Activated CD8-positive, alpha-beta T cell treated with anti-CD3 and anti-CD28 coated beads for 36 hours (primary cell): ENCODE data around the gene KCNMA1. TPM values are rescaled to one million over a fixed set of nuclear protein-coding genes. Genes with fewer than 3 reads are reported as not detected.
"Not testable (repeated sequence)": the region's sequence is repeated elsewhere in the genome, so short reads cannot be mapped to it uniquely, and the experiment has no call there.

Experiments used
- ATAC-seq: fragments of 200-7000 bp; cut with Tn5 transposase; one replicate; pipeline ENCODE4 v1.10.0; 2021; ENCODE audit warnings: mild to moderate bottlenecking, moderate library complexity
- CTCF ChIA-PET: fragments of 350-600 bp; sonication (Branson Sonifier 250); formaldehyde crosslinking; loops from one replicate; lab custom pipeline; 2021; ENCODE audit warnings: antibody characterized with exemption; lab: Charles Lee
- POLR2A ChIA-PET: fragments of 350-600 bp; sonication (Branson Sonifier 250); formaldehyde crosslinking; loops from one replicate; lab custom pipeline; 2021; ENCODE audit warnings: antibody characterized with exemption; lab: Charles Lee
- DNase-seq: peaks from one replicate; pipeline ENCODE4 v3.0.0-alpha.2; 2020
- H3K27ac Mint-ChIP-seq: one replicate; pipeline ENCODE4 v1.8.0; 2021; ENCODE audit warnings: mild to moderate bottlenecking, mixed read lengths
- H3K27me3 Mint-ChIP-seq: one replicate; pipeline ENCODE4 v1.8.0; 2021; ENCODE audit warnings: mixed read lengths
- H3K36me3 Mint-ChIP-seq: one replicate; pipeline ENCODE4 v1.8.0; 2021; ENCODE audit warnings: low read depth, mixed read lengths
- H3K4me1 Mint-ChIP-seq: one replicate; pipeline ENCODE4 v1.8.0; 2021; ENCODE audit warnings: low read depth, mixed read lengths
- H3K4me3 Mint-ChIP-seq: one replicate; pipeline ENCODE4 v1.8.0; 2021; ENCODE audit warnings: mild to moderate bottlenecking, moderate library complexity, mixed read lengths
- H3K9me3 Mint-ChIP-seq: one replicate; pipeline ENCODE4 v1.8.0; 2021; ENCODE audit warnings: mixed read lengths
- intact Hi-C: fragments of 100-400 bp; cut with micrococcal nuclease; formaldehyde crosslinking; loops from one replicate; pipeline ENCODE4 v1.10.0; 2022
- total RNA-seq, 2 experiments: library from RNA; stranded (reverse); gene quantifications; one replicate each; pipeline ENCODE4 v1.2.3, GENCODE V29; 2021
- TF ChIP-seq, protein P1 (sequence below): fragments of 200-600 bp; IDR thresholded peaks from one replicate; pipeline ENCODE4 v1.8.0; 2022; ENCODE audit warnings: antibody characterized with exemption, mild to moderate bottlenecking

Gene KCNMA1
- total RNA-seq, 2 experiments from 2014 or later: 0.18 TPM; not detected in 1

DNA sequence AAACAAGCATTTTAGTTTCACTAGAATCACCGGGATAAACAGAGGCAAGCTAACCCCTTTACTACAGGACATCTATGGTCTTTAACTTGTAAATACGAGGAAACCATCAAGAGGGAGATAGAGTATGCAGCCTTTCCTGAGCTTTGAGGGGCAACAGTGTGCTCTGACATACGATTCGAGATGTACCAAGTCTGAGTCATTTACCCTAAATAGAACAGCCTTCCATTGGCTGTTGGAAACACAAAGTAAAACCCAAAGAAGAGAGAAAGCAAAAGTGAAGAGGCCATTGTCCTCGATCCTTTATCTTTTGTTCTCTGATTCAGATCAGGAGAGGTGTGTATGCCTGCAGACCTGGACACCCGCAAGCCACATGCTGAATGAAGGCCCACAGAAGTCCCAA lies 289.5 kb downstream of the KCNMA1 start:
- Mint-ChIP-seq H3K4me1 (peaks cover 9% of the 10 kb centered on the region), H3K27ac (no peak overlapping the region), H3K27me3 (no peaks in the 10 kb centered on the region), H3K36me3 (no peaks in the 10 kb centered on the region), H3K4me3 (no peak overlapping the region), H3K9me3 (no peaks in the 10 kb centered on the region)
- TF ChIP-seq, protein P1, sequence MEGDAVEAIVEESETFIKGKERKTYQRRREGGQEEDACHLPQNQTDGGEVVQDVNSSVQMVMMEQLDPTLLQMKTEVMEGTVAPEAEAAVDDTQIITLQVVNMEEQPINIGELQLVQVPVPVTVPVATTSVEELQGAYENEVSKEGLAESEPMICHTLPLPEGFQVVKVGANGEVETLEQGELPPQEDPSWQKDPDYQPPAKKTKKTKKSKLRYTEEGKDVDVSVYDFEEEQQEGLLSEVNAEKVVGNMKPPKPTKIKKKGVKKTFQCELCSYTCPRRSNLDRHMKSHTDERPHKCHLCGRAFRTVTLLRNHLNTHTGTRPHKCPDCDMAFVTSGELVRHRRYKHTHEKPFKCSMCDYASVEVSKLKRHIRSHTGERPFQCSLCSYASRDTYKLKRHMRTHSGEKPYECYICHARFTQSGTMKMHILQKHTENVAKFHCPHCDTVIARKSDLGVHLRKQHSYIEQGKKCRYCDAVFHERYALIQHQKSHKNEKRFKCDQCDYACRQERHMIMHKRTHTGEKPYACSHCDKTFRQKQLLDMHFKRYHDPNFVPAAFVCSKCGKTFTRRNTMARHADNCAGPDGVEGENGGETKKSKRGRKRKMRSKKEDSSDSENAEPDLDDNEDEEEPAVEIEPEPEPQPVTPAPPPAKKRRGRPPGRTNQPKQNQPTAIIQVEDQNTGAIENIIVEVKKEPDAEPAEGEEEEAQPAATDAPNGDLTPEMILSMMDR: no peak
- ATAC-seq (no peak), DNase-seq (no peak)
- POLR2A ChIA-PET: no interaction called here
- intact Hi-C loops: no loop called here
- CTCF ChIA-PET: interaction anchor here (1.2 kb wide), 1 partner anchor 15 kb away, joined by 3 read pairs; no protein-coding TSS in a partner anchor

DNA sequence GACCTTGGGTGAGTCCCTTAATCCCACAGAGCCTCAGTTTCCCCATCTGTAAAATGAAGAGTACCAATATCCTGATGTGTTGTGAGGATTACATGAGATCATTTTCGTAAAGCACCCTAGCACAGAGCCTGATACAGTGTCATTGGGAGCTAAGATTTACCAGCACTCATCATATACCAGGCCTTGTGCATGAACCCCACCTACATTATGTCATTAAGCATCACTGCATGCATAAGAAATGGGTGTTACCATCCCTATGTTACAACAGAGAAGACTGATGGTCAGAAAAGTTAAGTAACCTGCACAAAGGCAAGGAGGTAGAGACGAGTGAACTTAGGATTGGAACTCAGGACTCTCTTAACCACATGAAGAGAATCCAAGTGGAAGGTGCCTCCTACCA lies 290.6 kb downstream of the KCNMA1 start:
- H3K27ac Mint-ChIP-seq: no peak overlapping the region
- ATAC-seq: no peak
- no peak for DNase-seq
- H3K4me3 Mint-ChIP-seq: no peak overlapping the region
- peaks cover 9% of the 10 kb centered on the region for H3K4me1 Mint-ChIP-seq
- no peaks in the 10 kb centered on the region for H3K36me3 Mint-ChIP-seq
- TF ChIP-seq, protein P1: no peak
- intact Hi-C loops: no loop called here
- ChIA-PET POLR2A (no interaction called here), CTCF (no interaction called here)
- no peaks in the 10 kb centered on the region for H3K9me3 Mint-ChIP-seq
- no peaks in the 10 kb centered on the region for H3K27me3 Mint-ChIP-seq

DNA sequence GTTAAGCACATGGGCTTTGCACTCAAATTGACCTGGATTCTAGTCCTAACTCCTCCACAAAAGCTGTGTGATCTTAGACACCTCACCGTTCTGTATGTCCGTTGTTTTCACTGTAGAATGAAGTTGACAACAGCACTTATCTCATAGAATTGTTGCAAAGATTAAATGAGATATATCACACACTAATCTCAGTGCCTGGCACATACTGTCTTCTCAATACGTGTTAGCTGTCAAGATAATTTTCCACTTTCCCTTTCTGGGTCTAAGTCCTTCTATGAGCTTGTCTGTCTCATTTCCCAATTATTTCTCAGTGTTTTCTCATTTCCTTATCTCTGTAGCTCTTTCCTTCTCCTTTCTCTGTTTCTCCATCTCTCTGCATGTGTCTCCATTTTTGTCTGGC lies 296.6 kb downstream of the KCNMA1 start:
- no peak overlapping the region for H3K4me3 Mint-ChIP-seq
- no peak for DNase-seq
- TF ChIP-seq, protein P1: no peak
- no peaks in the 10 kb centered on the region for H3K27me3 Mint-ChIP-seq
- H3K36me3 Mint-ChIP-seq: no peaks in the 10 kb centered on the region
- intact Hi-C loops: no loop called here
- POLR2A ChIA-PET: no interaction called here
- no peaks in the 10 kb centered on the region for H3K4me1 Mint-ChIP-seq
- ATAC-seq: no peak
- H3K27ac Mint-ChIP-seq: no peak overlapping the region
- peaks cover 8% of the 10 kb centered on the region for H3K9me3 Mint-ChIP-seq
- CTCF ChIA-PET: no interaction called here

DNA sequence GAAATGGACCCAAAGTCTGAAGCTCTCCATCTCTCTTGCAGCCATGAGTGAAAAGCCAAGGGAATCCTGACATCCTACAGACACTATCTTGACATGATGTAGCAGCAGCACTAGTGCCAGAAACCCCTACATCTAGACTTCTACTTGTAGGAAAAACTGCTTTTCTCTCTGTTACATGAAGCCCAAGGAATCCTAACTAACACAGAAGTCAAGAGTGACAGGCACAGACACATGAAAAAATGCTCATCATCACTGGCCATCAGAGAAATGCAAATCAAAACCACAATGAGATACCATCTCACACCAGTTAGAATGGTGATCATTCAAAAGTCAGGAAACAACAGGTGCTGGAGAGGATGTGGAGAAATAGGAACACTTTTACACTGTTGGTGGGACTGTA lies 297.7 kb downstream of the KCNMA1 start:
- POLR2A ChIA-PET: not testable (repeated sequence)

DNA sequence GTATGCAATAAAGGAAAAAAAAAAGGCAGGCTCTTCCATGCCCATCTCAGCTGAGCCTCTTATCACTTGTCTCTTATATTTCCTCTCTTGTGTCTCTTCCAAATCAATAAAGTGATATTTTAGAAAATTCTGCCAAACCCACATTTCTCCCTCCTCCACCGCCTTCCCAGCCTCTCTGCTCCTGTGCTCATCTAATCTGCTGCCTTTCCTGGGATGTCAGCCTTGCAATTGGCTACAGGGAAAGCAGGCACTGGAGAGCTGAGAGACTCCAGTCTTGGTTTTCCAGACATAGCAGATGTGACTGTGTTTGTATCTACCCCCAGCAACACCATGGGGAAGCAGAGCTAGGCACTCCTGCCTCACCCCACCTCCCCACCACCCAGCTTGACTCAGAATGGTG lies 298.4 kb downstream of the KCNMA1 start:
- H3K9me3 Mint-ChIP-seq: peaks cover 8% of the 10 kb centered on the region
- H3K27me3 Mint-ChIP-seq: no peaks in the 10 kb centered on the region
- H3K4me3 Mint-ChIP-seq: no peak overlapping the region
- DNase-seq: no peak
- intact Hi-C loops: no loop called here
- H3K36me3 Mint-ChIP-seq: no peaks in the 10 kb centered on the region
- ChIA-PET POLR2A (no interaction called here), CTCF (no interaction called here)
- no peak overlapping the region for H3K27ac Mint-ChIP-seq
- ATAC-seq: no peak
- no peaks in the 10 kb centered on the region for H3K4me1 Mint-ChIP-seq
- TF ChIP-seq, protein P1: no peak

More for the DNA sequence above, 297.7 kb downstream of the KCNMA1 start:
- CTCF ChIA-PET, H3K4me1 Mint-ChIP-seq, H3K27ac Mint-ChIP-seq, H3K27me3 Mint-ChIP-seq, H3K9me3 Mint-ChIP-seq, H3K36me3 Mint-ChIP-seq, DNase-seq, ATAC-seq, intact Hi-C loops, H3K4me3 Mint-ChIP-seq: not testable (repeated sequence)

DNA sequence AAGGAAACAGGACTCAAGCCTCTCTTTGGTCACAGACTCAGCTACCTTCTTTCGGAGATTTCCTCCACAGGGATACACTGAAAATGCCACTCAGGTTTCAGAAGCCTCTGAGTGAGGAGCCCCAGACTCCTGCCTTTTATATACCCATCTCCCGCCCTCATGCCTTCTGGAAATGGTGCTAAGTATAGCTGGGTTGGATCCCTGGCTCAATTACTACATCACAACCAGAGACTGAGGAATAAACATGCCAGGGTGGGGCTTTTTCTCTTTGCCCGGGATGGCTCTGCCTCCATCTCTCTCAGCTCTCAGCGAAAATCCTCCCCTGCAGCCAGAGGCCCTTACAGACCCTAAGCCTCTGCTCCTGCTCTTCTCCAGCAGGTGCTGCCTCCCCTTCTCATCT lies 299.5 kb downstream of the KCNMA1 start:
- POLR2A ChIA-PET: no interaction called here
- no peaks in the 10 kb centered on the region for H3K36me3 Mint-ChIP-seq
- intact Hi-C loops: no loop called here
- DNase-seq: no peak
- TF ChIP-seq, protein P1: no peak
- no peak overlapping the region for H3K27ac Mint-ChIP-seq
- CTCF ChIA-PET: interaction anchor here (1.6 kb wide), 1 partner anchor 164 kb away, joined by 4 read pairs; no protein-coding TSS in a partner anchor
- H3K27me3 Mint-ChIP-seq: no peaks in the 10 kb centered on the region
- no peaks in the 10 kb centered on the region for H3K4me1 Mint-ChIP-seq
- no peak overlapping the region for H3K4me3 Mint-ChIP-seq
- no peak for ATAC-seq
- peaks cover 8% of the 10 kb centered on the region for H3K9me3 Mint-ChIP-seq
